ENCODE measurements around the gene RDH8.

RDH8 gene

GRCh38 chr19:10052602-10053360 is 39.5 kb downstream of the RDH8 start:
- H3K27ac ChIP-seq (ENCODE audit: low read depth, low read length) = no peak overlapping the region
- no peak overlapping the region for H3K4me3 ChIP-seq (ENCODE audit: low read depth in 1 of 2, low read length in 2 of 2)
- no peaks in the 10 kb centered on the region for H3K9me3 ChIP-seq (ENCODE audit: control insufficient read depth in 1 of 2, low read length in 2 of 2)
- no peaks in the 10 kb centered on the region for H3K27me3 ChIP-seq (ENCODE audit: control insufficient read depth in 1 of 2, insufficient read depth in 2 of 2, low read length in 2 of 2)
- H3K36me3 ChIP-seq (ENCODE audit: control insufficient read depth in 1 of 2, insufficient read depth in 2 of 2, low read length in 2 of 2) = no peaks in the 10 kb centered on the region
- no peaks in the 10 kb centered on the region for H3K4me1 ChIP-seq (ENCODE audit: control insufficient read depth in 1 of 2, insufficient read depth in 2 of 2, low read length in 2 of 2)
- no peak overlapping the region for H3K9ac ChIP-seq (ENCODE audit: low read depth in 1 of 2, low read length in 2 of 2)

- Histone ChIP-seq H3K27me3 (ENCODE audit: control insufficient read depth in 1 of 2, insufficient read depth in 2 of 2, low read length in 2 of 2) (peaks cover 0 to 7% of the 10 kb centered on the region in 2 donors), H3K9me3 (ENCODE audit: control insufficient read depth in 1 of 2, low read length in 2 of 2) (no peaks in the 10 kb centered on the region), H3K9ac (ENCODE audit: low read depth in 1 of 2, low read length in 2 of 2) (no peak overlapping the region), H3K36me3 (ENCODE audit: control insufficient read depth in 1 of 2, insufficient read depth in 2 of 2, low read length in 2 of 2) (no peaks in the 10 kb centered on the region), H3K27ac (ENCODE audit: low read depth, low read length) (no peak overlapping the region), H3K4me3 (ENCODE audit: low read depth in 1 of 2, low read length in 2 of 2) (no peak overlapping the region), H3K4me1 (ENCODE audit: control insufficient read depth in 1 of 2, insufficient read depth in 2 of 2, low read length in 2 of 2) (no peaks in the 10 kb centered on the region)
Measured at GRCh38 chr19:10061717-10062310, 48.5 kb downstream of the RDH8 start.

GRCh38 chr19:10068205-10068604 is 54.9 kb downstream of the RDH8 start:
- no peak overlapping the region for H3K4me3 ChIP-seq (ENCODE audit: low read depth in 1 of 2, low read length in 2 of 2)
- no peaks in the 10 kb centered on the region for H3K9me3 ChIP-seq (ENCODE audit: control insufficient read depth in 1 of 2, low read length in 2 of 2)
- no peaks in the 10 kb centered on the region for H3K4me1 ChIP-seq (ENCODE audit: control insufficient read depth in 1 of 2, insufficient read depth in 2 of 2, low read length in 2 of 2)
- no peak overlapping the region for H3K9ac ChIP-seq (ENCODE audit: low read depth in 1 of 2, low read length in 2 of 2)
- H3K27me3 ChIP-seq (ENCODE audit: control insufficient read depth in 1 of 2, insufficient read depth in 2 of 2, low read length in 2 of 2) = peaks cover 0 to 5% of the 10 kb centered on the region in 2 donors
- no peak overlapping the region for H3K27ac ChIP-seq (ENCODE audit: low read depth, low read length)
- no peaks in the 10 kb centered on the region for H3K36me3 ChIP-seq (ENCODE audit: control insufficient read depth in 1 of 2, insufficient read depth in 2 of 2, low read length in 2 of 2)

- H3K9me3 ChIP-seq (ENCODE audit: control insufficient read depth in 1 of 2, low read length in 2 of 2) = peaks cover 2 to 4% of the 10 kb centered on the region in 2 donors
- H3K9ac ChIP-seq (ENCODE audit: low read depth in 1 of 2, low read length in 2 of 2) = no peak overlapping the region
- no peaks in the 10 kb centered on the region for H3K36me3 ChIP-seq (ENCODE audit: control insufficient read depth in 1 of 2, insufficient read depth in 2 of 2, low read length in 2 of 2)
- H3K27ac ChIP-seq (ENCODE audit: low read depth, low read length) = no peak overlapping the region
- peaks cover 0 to 5% of the 10 kb centered on the region in 2 donors for H3K27me3 ChIP-seq (ENCODE audit: control insufficient read depth in 1 of 2, insufficient read depth in 2 of 2, low read length in 2 of 2)
- no peaks in the 10 kb centered on the region for H3K4me1 ChIP-seq (ENCODE audit: control insufficient read depth in 1 of 2, insufficient read depth in 2 of 2, low read length in 2 of 2)
- H3K4me3 ChIP-seq (ENCODE audit: low read depth in 1 of 2, low read length in 2 of 2) = no peak overlapping the region
Measured at GRCh38 chr19:10069046-10069445, 55.8 kb downstream of the RDH8 start.

GRCh38 chr19:10070730-10071446 is 57.6 kb downstream of the RDH8 start:
- H3K27ac ChIP-seq (ENCODE audit: low read depth, low read length) = no peak overlapping the region
- H3K9ac ChIP-seq (ENCODE audit: low read depth in 1 of 2, low read length in 2 of 2) = no peak overlapping the region
- H3K9me3 ChIP-seq (ENCODE audit: control insufficient read depth in 1 of 2, low read length in 2 of 2) = peaks cover 3 to 7% of the 10 kb centered on the region in 2 donors
- no peak overlapping the region for H3K4me3 ChIP-seq (ENCODE audit: low read depth in 1 of 2, low read length in 2 of 2)
- H3K36me3 ChIP-seq (ENCODE audit: control insufficient read depth in 1 of 2, insufficient read depth in 2 of 2, low read length in 2 of 2) = no peaks in the 10 kb centered on the region
- peaks cover 0 to 5% of the 10 kb centered on the region in 2 donors for H3K27me3 ChIP-seq (ENCODE audit: control insufficient read depth in 1 of 2, insufficient read depth in 2 of 2, low read length in 2 of 2)
- no peaks in the 10 kb centered on the region for H3K4me1 ChIP-seq (ENCODE audit: control insufficient read depth in 1 of 2, insufficient read depth in 2 of 2, low read length in 2 of 2)
